Retinal pigment epithelial cell (primary cell): ENCODE measurements around the gene ERI3.

Source experiments
- DNase-seq: peaks from one replicate; pipeline ENCODE4 v3.0.0-alpha.2; 2010; ENCODE audit warnings: low read depth
- H3K4me3 ChIP-seq: 2 replicates; pipeline ENCODE4 v1.5.1; 2011; ENCODE audit warnings: mild to moderate bottlenecking, low read length, control low read depth, moderate library complexity
- TF ChIP-seq, protein P1 (sequence below): conservative IDR thresholded peaks from 2 replicates; pipeline ENCODE4 v1.5.1; 2011; ENCODE audit warnings: low read depth, low read length, control low read depth, inconsistent platforms

ERI3 gene

GRCh38 chr1:44221769-44222168 is 133.3 kb downstream of the ERI3 start:
- TF ChIP-seq, protein P1, sequence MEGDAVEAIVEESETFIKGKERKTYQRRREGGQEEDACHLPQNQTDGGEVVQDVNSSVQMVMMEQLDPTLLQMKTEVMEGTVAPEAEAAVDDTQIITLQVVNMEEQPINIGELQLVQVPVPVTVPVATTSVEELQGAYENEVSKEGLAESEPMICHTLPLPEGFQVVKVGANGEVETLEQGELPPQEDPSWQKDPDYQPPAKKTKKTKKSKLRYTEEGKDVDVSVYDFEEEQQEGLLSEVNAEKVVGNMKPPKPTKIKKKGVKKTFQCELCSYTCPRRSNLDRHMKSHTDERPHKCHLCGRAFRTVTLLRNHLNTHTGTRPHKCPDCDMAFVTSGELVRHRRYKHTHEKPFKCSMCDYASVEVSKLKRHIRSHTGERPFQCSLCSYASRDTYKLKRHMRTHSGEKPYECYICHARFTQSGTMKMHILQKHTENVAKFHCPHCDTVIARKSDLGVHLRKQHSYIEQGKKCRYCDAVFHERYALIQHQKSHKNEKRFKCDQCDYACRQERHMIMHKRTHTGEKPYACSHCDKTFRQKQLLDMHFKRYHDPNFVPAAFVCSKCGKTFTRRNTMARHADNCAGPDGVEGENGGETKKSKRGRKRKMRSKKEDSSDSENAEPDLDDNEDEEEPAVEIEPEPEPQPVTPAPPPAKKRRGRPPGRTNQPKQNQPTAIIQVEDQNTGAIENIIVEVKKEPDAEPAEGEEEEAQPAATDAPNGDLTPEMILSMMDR: no peak
- H3K4me3 ChIP-seq: no peak overlapping the region
- DNase-seq: no peak

DNA sequence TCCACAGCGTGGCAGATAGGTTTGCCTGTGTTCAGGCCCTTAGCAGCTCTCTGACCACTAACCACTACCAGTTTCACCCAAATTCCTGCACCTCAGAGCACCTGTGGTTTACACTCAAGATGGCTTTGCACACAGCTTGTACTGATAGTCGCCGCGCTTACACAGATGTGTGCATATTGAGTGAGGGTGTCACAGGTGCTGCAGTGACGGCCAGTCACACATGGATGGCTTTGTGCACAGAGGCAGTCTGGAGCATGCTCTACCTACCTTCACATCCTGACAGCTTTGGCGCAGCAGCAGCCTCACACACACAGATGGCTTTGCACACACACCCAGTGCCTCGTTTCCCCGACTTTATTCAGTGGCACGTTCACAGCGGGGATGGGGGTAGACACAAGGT is 134.3 kb downstream of the ERI3 start:
- TF ChIP-seq, protein P1: no peak
- H3K4me3 ChIP-seq: no peak overlapping the region
- DNase-seq: no peak

GRCh38 chr1:44220001-44220751 is 134.9 kb downstream of the ERI3 start:
- H3K4me3 ChIP-seq: no peak overlapping the region
- TF ChIP-seq, protein P1: no peak
- DNase-seq: no peak

GRCh38 chr1:44219301-44219626 is 135.8 kb downstream of the ERI3 start:
- no peak overlapping the region for H3K4me3 ChIP-seq
- DNase-seq: no peak
- TF ChIP-seq, protein P1: no peak

GRCh38 chr1:44218503-44219300 is 136.4 kb downstream of the ERI3 start:
- TF ChIP-seq, protein P1: no peak
- H3K4me3 ChIP-seq: no peak overlapping the region
- DNase-seq: no peak

GRCh38 chr1:44217809-44218410 is 137.1 kb downstream of the ERI3 start:
- H3K4me3 ChIP-seq: no peak overlapping the region
- TF ChIP-seq, protein P1: peak; percentile 97
- DNase-seq: no peak
